ENCODE measurements around the gene POC1A. TPM values are rescaled to one million over a fixed set of nuclear protein-coding genes. Genes with fewer than 3 reads are reported as not detected.
"Not testable (repeated sequence)": the region's sequence is repeated elsewhere in the genome, so short reads cannot be mapped to it uniquely, and the experiment has no call there.

The POC1A gene
- total RNA-seq, 2 donors from 2014 or later = 1.9 to 2.4 TPM

DNA sequence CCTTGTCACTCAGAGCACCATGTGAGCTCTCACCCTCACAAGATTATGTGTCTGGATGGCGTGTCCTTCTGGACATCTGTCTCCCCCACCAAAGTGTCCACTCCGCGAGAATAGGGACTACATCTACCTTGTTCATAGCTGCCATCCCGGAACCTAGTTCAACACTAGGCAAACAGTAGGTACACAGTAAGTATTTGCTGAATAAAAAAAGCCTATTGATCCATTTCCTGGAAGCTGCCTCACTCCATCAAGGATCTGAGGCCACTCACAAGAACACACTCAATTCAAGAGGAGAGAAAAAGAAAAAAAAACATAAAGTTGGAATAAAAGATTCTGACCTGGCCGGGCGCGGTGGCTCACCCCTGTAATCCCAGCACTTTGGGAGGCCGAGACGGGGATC lies 32.5 kb upstream of the POC1A start:
- ATAC-seq = no peak
- no peak for DNase-seq

DNA sequence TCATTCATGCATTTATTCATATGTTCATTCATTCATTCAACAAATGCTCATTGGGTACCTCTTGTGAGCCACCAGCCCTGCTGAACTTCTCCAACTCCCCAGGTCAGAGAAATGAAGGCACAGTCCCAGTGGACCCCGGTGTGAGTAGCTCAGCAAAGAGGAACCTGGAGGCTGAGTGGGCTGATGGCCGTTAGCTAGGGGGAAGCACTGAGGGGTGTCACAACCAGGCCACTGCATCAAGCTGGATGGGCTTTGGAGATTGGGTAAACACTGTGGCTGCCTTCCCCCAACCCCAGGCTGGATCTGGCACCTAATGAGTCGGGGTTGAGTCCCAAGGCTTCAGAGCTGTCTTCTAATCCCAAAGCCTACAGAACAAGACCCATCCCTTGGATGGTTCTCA lies 31.6 kb upstream of the POC1A start:
- ATAC-seq (no peak), DNase-seq (no peak)
- intact Hi-C loops (cut with DNase I) = no loop called here

More for the DNA sequence above, 32.5 kb upstream of the POC1A start:
- intact Hi-C loops (cut with DNase I) = no loop called here

DNA sequence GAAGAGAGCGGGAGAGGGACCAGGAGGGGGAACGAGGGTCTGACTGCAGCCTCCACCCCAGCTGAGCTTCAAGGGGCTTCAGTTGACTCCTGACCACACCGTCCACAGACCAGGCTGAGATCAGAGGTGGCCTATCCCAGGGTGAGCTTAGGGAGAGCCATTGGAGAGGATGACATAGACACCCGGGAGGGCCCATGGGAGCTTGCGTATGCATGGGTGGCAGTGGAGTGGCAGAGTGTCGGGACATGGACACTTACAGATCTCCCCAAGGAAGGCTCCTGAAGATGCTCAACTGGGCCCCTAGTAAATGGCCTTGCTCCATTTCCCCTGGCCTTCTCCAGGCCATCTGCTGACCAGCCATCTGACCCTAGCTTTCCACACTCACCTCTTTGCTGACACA lies 31.1 kb upstream of the POC1A start:
- no peak for ATAC-seq
- no peak for DNase-seq
- intact Hi-C loops (cut with DNase I) = no loop called here

DNA sequence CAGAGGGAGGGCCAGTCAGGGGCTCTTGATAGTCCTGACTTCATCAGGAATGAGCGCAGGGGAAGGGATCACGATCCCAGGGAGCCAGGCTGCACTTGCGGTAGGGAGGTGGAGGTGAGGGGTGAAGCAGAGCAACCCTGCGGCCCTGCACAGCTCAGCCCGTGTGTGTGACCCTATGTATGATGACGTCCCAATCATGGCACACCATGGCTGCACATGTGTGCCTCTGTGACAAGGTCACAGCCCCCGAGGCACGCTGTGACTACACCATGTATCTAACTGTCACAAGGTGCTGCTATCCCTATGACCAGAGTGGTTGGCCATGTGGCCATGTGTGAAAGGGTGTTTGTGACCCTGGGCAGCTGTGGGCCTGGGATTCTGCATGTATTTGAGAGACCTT lies 30.5 kb upstream of the POC1A start:
- no peak for ATAC-seq

DNA sequence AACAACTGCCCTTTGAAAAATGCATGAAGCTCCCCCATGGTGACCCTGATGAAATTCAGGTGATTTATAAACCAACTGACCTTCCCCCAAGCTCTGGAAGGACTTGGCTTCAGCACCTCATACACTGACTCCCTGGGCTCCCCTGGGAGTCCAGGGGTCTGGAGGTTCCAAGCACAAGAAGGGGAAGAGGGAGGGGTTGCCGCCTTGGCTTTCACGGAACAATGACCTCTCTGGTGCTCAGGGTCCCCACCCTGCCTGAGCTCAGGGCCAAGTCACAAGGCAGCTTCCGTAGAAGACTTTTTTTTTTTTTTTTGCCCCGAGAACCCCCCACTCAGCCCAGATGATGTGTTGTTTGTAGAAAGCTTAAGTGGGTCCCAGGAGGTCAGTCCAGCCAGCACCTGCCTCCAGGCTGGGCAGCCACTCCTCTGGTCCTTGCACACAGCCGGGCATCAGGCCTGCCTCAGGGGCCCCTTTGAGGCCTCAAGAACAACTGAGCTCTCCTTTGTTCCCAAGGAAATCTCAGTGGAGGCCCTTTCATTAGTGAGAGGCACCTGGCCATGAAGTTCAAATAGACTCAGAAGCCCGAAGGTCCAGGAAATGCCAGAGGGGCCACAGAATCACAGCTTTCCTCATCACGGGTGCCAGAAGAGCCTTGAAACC lies 29.7 kb upstream of the POC1A start:
- ATAC-seq (peak in 1 of 2 donors; percentile 56), DNase-seq (no peak)
- intact Hi-C loops (cut with DNase I) = no loop called here

More for the DNA sequence above, 30.5 kb upstream of the POC1A start:
- no peak for DNase-seq
- intact Hi-C loops (cut with DNase I) = no loop called here

DNA sequence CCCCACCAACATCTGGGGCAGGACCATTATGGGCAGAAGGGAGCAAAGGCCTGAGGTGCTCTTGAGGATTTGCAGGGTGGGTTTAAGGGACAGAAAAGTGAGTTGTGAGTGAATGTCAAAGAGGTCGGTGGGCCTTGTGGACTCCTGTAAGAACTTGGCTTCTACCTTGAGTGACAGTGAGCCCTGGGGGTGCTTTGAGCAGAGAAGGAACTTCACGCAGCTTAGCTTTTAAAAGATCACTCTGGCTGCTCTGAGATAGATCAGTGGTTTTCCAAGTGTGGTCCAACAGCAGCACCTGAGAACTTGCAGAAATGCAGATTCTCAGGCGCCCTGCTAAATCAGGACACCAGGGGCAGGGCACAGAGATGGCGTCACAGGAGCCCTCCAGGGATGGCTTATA lies 28.5 kb upstream of the POC1A start:
- DNase-seq (no peak), ATAC-seq (no peak)

DNA sequence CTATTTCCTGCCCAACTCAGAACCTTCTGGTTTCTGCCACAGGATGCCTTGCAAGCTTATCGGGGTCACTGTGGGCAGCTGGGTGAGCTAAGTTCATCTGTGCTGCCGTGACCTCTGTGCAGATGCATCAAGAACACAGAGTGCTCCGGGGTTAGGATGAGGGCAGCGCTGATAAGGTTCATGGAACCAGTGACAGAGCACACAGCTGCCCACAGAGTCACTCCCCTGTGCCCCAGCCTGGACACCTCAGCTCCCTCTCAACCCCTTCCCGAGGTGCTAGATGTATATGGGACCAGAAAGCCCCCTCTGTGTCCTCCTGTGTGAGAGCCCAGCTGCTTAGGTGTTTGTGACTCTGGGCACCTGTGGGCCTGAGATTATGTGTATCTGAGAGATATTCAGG lies 28.0 kb upstream of the POC1A start:
- intact Hi-C loops (cut with DNase I) = no loop called here
- peak; percentile 18 to 20 for ATAC-seq
- DNase-seq = no peak

More for the DNA sequence above, 28.5 kb upstream of the POC1A start:
- intact Hi-C loops (cut with DNase I) = no loop called here

DNA sequence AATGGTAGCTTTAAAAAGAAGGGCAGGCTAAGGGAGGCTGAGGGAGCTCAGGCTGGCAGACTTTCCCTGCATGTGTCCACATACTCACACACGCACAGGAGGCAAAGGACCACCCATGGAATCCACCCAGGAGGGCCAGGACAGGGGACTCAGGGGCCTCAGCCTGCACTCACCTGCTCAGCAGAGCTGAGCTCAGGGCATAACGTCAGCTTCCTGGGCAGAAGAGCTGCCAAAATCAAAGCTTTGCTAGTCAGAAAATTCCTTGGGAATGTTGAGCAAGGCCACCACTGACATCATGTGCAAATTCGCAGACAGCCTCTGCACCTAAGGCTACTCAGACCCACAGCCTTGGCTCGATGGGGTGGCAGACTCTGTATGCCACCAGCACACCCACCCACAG lies 27.3 kb upstream of the POC1A start:
- no peak for DNase-seq
- ATAC-seq = peak in 1 of 2 donors; percentile 15
- intact Hi-C loops (cut with DNase I) = no loop called here

DNA sequence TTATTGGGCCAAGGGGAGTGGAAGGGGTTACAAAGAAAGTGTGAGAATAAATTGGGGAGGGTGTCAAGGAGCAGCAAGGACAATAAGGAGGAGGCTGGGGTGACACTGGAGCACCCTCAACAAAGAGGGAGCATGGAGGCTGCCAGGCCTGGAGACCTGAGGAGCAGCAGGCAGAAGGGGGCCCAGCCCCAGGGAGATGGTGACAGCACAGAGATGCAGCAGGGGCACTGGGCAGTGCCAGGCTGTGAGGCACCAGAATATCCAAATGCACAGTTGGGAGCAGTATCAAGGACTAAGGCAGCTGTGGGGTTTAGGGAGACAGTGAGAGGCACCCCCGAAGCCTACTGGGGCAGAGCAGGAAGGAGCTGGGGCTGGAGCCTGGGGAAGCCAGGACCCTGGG lies 24.3 kb upstream of the POC1A start:
- no peak for DNase-seq
- no peak for ATAC-seq
- intact Hi-C loops (cut with DNase I) = no loop called here

DNA sequence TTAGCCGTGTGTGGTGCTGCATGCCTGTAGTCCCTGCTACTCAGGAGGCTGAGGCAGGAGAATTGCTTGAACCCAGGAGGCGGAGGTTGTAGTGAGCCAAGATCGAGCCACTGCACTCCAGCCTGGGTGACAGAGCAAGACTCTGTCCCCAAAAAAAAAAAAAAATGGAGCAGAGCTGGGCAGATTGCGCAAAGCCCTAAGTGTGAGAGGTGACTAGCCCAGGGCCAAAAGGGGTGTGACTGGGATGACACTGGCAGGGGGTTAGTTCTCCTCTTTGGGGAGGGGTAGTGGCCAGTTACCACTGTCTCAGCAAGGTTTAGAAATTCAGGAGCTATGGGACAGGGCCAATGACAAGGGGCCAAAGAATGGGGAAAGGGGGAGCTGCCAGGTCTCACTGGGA lies 23.9 kb upstream of the POC1A start:
- intact Hi-C loops (cut with DNase I) = not testable (repeated sequence)
- ATAC-seq = peak in 1 of 2 donors; percentile 14

DNA sequence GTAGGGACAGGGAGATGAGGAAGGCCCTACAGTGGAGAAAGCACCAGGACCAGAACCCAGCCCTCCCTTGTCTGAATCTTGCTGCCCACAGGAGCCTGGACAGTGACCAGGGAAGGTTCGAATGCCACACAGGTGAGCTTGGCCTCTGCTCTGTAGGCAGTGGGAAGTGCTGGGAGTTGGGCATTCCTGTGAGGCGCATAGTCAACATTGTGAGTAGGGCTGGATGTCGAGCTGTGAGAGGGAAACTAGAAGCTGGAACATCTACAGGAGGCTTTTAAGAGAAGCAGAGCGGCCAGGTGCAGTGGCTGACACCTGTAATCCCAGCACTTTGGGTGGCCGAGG lies 23.4 kb upstream of the POC1A start:
- DNase-seq = no peak
- no peak for ATAC-seq
- intact Hi-C loops (cut with DNase I) = no loop called here

More for the DNA sequence above, 23.9 kb upstream of the POC1A start:
- DNase-seq = not testable (repeated sequence)

DNA sequence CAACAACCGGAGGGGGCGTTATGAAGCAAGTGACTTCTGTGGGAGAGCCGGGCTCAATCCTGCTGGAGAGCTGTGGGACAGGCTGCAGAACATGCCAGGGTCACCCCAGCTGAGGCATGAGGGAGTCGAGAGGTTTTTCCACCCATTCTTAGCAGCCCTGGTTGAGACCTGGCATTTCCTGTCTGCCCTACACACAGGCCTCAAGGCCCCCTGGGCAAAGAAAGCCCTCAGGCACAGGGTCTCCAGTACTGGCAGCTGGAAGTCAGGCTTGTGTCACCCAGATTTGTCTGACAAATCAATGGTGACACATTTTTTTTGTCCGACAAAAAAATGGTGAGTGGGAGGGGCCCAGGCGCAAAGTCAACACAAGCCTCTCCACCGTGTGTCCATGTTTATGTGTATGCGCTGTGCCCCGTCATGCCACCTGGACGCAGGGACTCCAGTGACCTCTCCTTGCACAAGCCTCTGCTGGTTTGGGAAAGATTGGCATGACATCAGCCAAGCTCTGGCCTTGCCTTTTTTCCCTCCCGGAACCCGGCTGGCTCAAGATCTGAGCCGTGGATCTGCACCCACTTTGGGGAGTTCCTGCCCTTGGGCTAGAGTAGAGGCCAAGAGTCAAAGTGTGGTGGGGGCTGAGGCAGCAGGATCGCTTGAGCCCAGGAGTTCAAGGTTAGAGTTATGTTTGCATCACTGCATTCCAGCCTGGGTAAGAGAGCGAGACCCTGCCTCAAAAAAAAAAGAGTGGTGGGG lies 22.9 kb upstream of the POC1A start:
- ATAC-seq (peak in 1 of 2 donors; percentile 62), DNase-seq (no peak)
- intact Hi-C loops (cut with DNase I) = no loop called here

DNA sequence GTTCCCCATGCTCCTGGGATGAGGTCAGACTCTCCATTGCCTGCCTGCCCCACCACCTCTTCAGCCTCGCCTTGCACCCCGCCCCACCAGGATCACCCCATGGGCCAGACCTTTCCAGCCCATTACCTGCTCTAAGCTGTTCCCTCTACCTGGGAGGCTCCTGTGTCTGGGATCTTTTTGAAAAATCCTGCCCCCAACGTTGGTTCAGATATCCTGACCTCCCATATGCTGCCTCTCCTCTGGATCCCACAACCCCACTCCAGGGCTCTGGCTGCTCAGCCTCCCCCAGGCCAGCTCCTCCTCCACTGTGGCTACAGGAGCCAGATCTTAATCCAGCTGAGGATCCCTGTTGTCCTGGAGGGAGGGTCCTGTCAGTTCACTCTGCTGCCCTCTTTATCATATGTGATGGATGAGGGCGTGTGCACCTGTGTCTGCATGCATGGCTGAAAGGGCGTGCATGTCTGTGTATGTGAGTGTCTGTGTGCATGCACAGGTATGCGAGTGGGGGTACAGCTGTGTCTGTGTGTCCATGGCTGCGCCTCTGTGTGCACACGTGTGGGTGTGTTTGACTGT lies 22.0 kb upstream of the POC1A start:
- DNase-seq = no peak
- no peak for ATAC-seq
- intact Hi-C loops (cut with DNase I) = no loop called here

DNA sequence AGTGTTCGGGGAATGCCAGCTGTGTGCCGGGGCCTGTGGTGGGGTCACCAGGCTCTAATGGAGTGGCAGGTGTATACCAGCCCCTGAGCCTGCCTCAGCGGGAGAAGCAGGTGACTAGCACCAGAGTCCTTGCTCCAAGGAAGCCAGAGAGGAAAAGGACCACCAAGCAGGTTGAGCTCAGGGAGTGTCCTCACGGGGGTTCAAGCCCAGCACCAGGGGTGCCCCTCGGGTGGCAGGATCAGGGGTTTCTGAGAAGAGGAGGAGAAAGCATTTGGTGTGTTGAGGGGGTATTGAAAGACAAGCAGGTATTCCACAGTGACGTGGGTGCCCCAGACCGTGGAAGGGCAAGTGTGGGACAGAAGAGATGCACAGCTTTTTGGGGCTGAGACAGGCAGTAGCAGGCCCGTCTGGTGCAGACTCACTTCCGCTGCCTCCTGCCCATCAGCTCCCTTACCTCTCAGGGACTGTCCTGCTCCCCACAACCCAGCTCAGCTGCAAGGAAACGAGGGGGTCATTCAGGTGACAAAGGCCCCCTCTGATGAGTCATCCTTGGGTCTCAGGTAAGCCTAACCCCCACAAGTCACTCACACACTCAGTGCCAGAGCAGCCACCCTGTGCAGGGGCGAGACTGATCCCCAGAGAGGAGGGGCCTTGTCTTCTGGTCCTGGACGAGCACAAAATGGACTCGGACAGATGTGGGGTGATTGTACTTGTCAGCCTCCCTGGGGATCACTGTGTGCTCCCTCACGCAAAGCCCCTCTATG lies 21.4 kb upstream of the POC1A start:
- intact Hi-C loops (cut with DNase I) = no loop called here
- DNase-seq (no peak), ATAC-seq (no peak)

DNA sequence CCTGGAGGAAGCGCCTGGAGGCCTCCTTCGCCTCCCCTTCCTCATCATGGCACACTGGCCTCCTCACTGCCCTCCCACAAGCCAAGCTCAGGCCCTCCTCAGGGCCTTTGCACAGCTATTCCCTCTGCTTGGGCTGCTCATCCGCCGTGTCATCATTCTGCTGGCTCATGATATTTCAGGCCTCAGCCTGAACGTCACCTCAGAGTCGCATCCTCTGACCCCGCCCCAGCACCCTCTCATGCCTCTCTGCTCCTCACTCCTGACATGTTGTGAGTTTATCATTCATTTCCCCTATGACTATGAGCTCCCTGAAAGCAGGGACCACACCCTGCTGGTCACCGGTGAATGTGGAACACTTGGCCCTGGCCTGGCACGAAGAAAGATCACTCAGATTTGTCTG lies 20.7 kb upstream of the POC1A start:
- no peak for DNase-seq
- ATAC-seq = no peak
- intact Hi-C loops (cut with DNase I) = no loop called here

DNA sequence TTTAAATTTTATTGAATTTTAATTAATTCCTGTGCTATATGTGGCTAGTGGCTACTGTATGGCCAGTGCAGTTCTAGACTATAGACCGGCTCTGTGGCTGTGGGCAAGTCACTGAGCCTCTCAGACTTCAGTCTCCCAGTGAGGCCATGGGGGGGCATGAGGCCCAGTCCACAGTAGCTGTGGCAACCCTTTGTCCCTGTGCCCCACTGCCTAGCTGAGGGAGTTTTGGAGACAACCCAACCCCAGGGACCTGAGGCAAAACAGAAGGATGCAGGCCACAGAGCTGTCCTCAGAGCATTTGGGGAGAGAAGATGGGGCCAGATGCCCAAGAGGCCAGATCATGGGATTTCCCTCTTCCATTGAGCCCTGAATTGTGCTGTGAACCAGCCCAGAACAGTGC lies 18.9 kb upstream of the POC1A start:
- DNase-seq = no peak

DNA sequence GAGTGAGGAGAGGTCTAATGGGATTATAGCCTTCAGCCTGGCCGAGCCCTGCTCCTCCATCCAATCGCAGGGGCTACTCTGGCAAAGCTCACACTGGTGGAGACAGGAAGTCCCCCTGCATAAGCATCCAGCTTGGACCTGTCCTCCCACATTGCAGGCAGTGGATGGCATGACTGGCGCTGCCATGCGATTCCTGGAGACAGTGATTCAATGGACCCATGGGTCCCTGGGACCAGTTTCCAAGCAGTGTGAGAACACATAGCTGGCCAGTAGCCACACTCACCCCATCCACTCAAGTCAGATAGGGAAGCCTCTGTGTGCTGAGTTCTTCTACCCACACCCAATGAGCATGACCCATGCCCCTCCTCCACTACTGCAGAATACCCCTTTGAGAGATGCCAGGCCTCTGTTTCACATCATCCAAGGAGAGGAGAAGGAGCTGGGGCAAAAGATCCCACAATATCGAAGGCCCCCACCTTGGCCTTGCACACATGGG lies 18.1 kb upstream of the POC1A start:
- DNase-seq (no peak), ATAC-seq (no peak)
- intact Hi-C loops (cut with DNase I) = no loop called here

More for the DNA sequence above, 18.9 kb upstream of the POC1A start:
- ATAC-seq = no peak
- intact Hi-C loops (cut with DNase I) = no loop called here

DNA sequence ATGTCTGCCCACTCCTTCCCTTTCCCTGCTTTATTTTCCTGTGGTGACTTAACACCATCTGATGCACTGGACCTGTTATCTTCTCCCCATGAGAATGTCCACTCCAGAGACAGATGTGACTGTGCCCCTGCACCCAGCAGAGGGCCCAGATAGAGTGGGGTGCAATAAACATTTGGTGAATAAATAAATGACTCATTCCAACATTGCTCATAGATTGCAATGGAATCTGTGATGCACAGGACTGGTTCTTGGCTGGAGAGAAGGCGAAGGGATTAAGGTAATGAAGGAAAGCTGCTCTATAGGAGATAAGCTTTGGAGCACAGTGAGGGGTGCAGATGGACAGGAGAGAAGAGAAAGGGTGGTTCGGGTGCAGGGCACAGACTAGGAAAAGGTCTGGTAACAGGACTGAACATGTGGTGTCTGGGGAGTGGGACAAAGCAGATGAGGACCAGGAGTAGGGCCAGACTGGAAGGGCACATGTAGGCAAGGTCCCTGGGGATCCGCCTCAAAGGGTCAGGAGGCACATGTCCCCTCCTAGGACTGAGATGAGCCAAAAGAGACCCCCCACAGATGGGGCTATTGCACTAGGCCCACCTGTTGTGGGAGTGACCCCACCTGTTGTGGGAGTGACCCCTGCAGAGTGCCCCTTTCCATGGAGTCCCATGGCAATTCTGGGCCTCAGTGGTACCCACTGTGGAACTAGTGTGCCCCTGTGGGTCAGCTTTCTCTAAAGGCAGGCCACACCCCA lies 17.5 kb upstream of the POC1A start:
- no peak for ATAC-seq
- intact Hi-C loops (cut with DNase I) = no loop called here
- DNase-seq = no peak

DNA sequence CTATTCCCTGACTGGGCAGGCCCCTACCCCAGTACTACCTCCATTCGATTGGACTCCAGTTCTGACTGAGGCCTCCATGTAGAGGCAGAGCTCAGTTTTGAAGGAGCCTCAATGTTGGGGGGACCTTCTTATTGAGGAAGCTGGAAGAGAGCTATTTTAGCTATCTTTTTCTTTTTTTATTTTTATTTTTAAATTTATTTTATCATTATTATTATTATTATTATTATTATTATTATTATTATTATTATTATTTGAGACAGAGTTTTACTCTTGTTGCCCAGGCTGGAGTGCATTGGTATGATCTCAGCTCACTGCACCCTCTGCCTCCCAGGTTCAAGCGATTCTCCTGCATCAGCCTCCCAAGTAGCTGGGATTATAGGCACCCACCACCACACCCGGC lies 16.0 kb upstream of the POC1A start:
- DNase-seq; intact Hi-C loops (cut with DNase I): not testable (repeated sequence)

More for the DNA sequence above, 16.0 kb upstream of the POC1A start:
- not testable (repeated sequence) for ATAC-seq

Measured in left cardiac atrium (tissue), 4 donors.